ENCODE measurements around the gene EHD1.

EHD1 gene

GRCh38 chr11:64844330-64845128 lies 33.9 kb downstream of the EHD1 start, which contains the start of gene CDC42BPG:
CDC42BPG (minus strand) TSS chr11:64844653; CDS start chr11:64844569, 84 bp downstream.
- DNase-seq (ENCODE audit: insufficient read length), result peak; percentile 91
- peak; percentile 90 for FAIRE-seq
- TF ChIP-seq POLR2AphosphoS5 (IDR thresholded peaks at IDR 0.05; ENCODE audit: low read depth, low read length) (no peak), POLR2A (IDR thresholded peaks at IDR 0.05; ENCODE audit: low read depth, low read length) (no peak), TAF1 (IDR thresholded peaks at IDR 0.05; ENCODE audit: borderline replicate concordance, low read depth, low read length) (no peak)

GRCh38 chr11:64843686-64844329 lies 34.6 kb downstream of the EHD1 start:
- no peak for FAIRE-seq
- no peak for DNase-seq (ENCODE audit: insufficient read length)
- TF ChIP-seq POLR2A (IDR thresholded peaks at IDR 0.05; ENCODE audit: low read depth, low read length), result no peak
- TF ChIP-seq TAF1 (IDR thresholded peaks at IDR 0.05; ENCODE audit: borderline replicate concordance, low read depth, low read length), result no peak
- TF ChIP-seq POLR2AphosphoS5 (IDR thresholded peaks at IDR 0.05; ENCODE audit: low read depth, low read length), result no peak

GRCh38 chr11:64842851-64843685 lies 35.4 kb downstream of the EHD1 start:
- no peak for TF ChIP-seq POLR2A (IDR thresholded peaks at IDR 0.05; ENCODE audit: low read depth, low read length)
- TF ChIP-seq TAF1 (IDR thresholded peaks at IDR 0.05; ENCODE audit: borderline replicate concordance, low read depth, low read length), result no peak
- no peak for TF ChIP-seq POLR2AphosphoS5 (IDR thresholded peaks at IDR 0.05; ENCODE audit: low read depth, low read length)
- DNase-seq (ENCODE audit: insufficient read length) (no peak), FAIRE-seq (no peak)

GRCh38 chr11:64842366-64842759 lies 36.1 kb downstream of the EHD1 start:
- DNase-seq (ENCODE audit: insufficient read length) (no peak), FAIRE-seq (no peak)
- TF ChIP-seq POLR2AphosphoS5 (IDR thresholded peaks at IDR 0.05; ENCODE audit: low read depth, low read length) (no peak), POLR2A (IDR thresholded peaks at IDR 0.05; ENCODE audit: low read depth, low read length) (no peak), TAF1 (IDR thresholded peaks at IDR 0.05; ENCODE audit: borderline replicate concordance, low read depth, low read length) (no peak)

GRCh38 chr11:64841592-64842365 lies 36.6 kb downstream of the EHD1 start:
- DNase-seq (ENCODE audit: insufficient read length), result no peak
- no peak for TF ChIP-seq POLR2AphosphoS5 (IDR thresholded peaks at IDR 0.05; ENCODE audit: low read depth, low read length)
- no peak for TF ChIP-seq POLR2A (IDR thresholded peaks at IDR 0.05; ENCODE audit: low read depth, low read length)
- FAIRE-seq, result no peak

- FAIRE-seq, result no peak
Observed at GRCh38 chr11:64839887-64840782, 38.3 kb downstream of the EHD1 start.

GRCh38 chr11:64839335-64839734 lies 39.1 kb downstream of the EHD1 start:
- no peak for DNase-seq (ENCODE audit: insufficient read length)
- no peak for FAIRE-seq
- no peak for TF ChIP-seq POLR2A (IDR thresholded peaks at IDR 0.05; ENCODE audit: low read depth, low read length)
- no peak for TF ChIP-seq POLR2AphosphoS5 (IDR thresholded peaks at IDR 0.05; ENCODE audit: low read depth, low read length)
- TF ChIP-seq TAF1 (IDR thresholded peaks at IDR 0.05; ENCODE audit: borderline replicate concordance, low read depth, low read length), result no peak

More at GRCh38 chr11:64839887-64840782, 38.3 kb downstream of the EHD1 start:
- DNase-seq (ENCODE audit: insufficient read length), result no peak
- TF ChIP-seq POLR2AphosphoS5 (IDR thresholded peaks at IDR 0.05; ENCODE audit: low read depth, low read length) (no peak), POLR2A (IDR thresholded peaks at IDR 0.05; ENCODE audit: low read depth, low read length) (no peak), TAF1 (IDR thresholded peaks at IDR 0.05; ENCODE audit: borderline replicate concordance, low read depth, low read length) (no peak)

- FAIRE-seq, result no peak
- TF ChIP-seq POLR2A (IDR thresholded peaks at IDR 0.05; ENCODE audit: low read depth, low read length) (no peak), TAF1 (IDR thresholded peaks at IDR 0.05; ENCODE audit: borderline replicate concordance, low read depth, low read length) (no peak), POLR2AphosphoS5 (IDR thresholded peaks at IDR 0.05; ENCODE audit: low read depth, low read length) (no peak)
Observed at GRCh38 chr11:64838600-64839334, 39.7 kb downstream of the EHD1 start.

GRCh38 chr11:64837887-64838351 lies 40.5 kb downstream of the EHD1 start:
- TF ChIP-seq TAF1 (IDR thresholded peaks at IDR 0.05; ENCODE audit: borderline replicate concordance, low read depth, low read length) (no peak), POLR2A (IDR thresholded peaks at IDR 0.05; ENCODE audit: low read depth, low read length) (no peak), POLR2AphosphoS5 (IDR thresholded peaks at IDR 0.05; ENCODE audit: low read depth, low read length) (no peak)
- no peak for FAIRE-seq
- DNase-seq (ENCODE audit: insufficient read length), result no peak

More at GRCh38 chr11:64838600-64839334, 39.7 kb downstream of the EHD1 start:
- no peak for DNase-seq (ENCODE audit: insufficient read length)
